ENCODE measurements around the gene TIMM13. TPM values are rescaled to one million over a fixed set of nuclear protein-coding genes. Genes with fewer than 3 reads are reported as not detected.

TIMM13 gene
- total and polyA plus RNA-seq, 10 of the 15 experiments (the other 5 are each of a cell fraction or from before 2014, with no cell fraction given), result 9.9 to 205 (median 63.6) TPM

GRCh38 chr19:2415973-2416319, 11.4 kb downstream of the TIMM13 start (continued):
- no peak for TF ChIP-seq EZH2 (IDR thresholded peaks at IDR 0.05; ENCODE audit: borderline replicate concordance, control insufficient read depth, low read depth, low read length)
- TF ChIP-seq TARDBP (IDR thresholded peaks at IDR 0.05; ENCODE audit: borderline replicate concordance), result no peak
- no peak for TF ChIP-seq PBX3 (IDR thresholded peaks at IDR 0.05; ENCODE audit: insufficient replicate concordance, low read depth, low read length)

- Histone ChIP-seq H3K27ac (ENCODE audit: control insufficient read depth, insufficient read depth) (no peak overlapping the region), H3K36me3 (ENCODE audit: control insufficient read depth in 2 of 2, insufficient read depth in 2 of 2, low read length in 1 of 2) (no peaks in the 10 kb centered on the region), H4K20me1 (ENCODE audit: control insufficient read depth, insufficient read depth) (no peaks in the 10 kb centered on the region), H3K27me3 (replicated peaks in 1 of 2; ENCODE audit: control insufficient read depth in 2 of 2, insufficient read depth in 2 of 2, low read length in 1 of 2) (no peaks in the 10 kb centered on the region), H3K9me3 (replicated peaks; ENCODE audit: control insufficient read depth, insufficient read depth, low read length) (no peaks in the 10 kb centered on the region), H2AFZ (ENCODE audit: control insufficient read depth, low read depth, low read length) (no peak overlapping the region), H3K79me2 (ENCODE audit: control insufficient read depth, insufficient read depth, low read length) (no peaks in the 10 kb centered on the region), H3K4me1 (ENCODE audit: control insufficient read depth, insufficient read depth, low read length) (no peaks in the 10 kb centered on the region), H3K4me3 (no peak overlapping the region), H3K4me2 (ENCODE audit: control insufficient read depth, insufficient read depth) (no peak overlapping the region), H3K9ac (ENCODE audit: control insufficient read depth, insufficient read depth, low read length) (no peak overlapping the region)
- intact Hi-C loops (cut with micrococcal nuclease; ENCODE audit: unreplicated experiment), result no loop called here
- ChIA-PET SMC1A (ENCODE audit: uncharacterized antibody, unreplicated experiment) (no interaction called here), CTCF (no interaction called here), POLR2A (no interaction called here), RAD21 (ENCODE audit: unreplicated experiment) (no interaction called here)
- DNase-seq (ENCODE audit: low read depth, low spot score), result no peak
- no TSS peak for BruUV-seq (replicated peaks)
- in situ Hi-C loops (cut with MboI), result no loop called here
- ATAC-seq, result no peak
- TF ChIP-seq POLR2A (IDR thresholded peaks at IDR 0.05; ENCODE audit: low read depth, low read length) (peak; percentile 20; the same call in 1 of the 2 replicates), HDAC2 (IDR thresholded peaks at IDR 0.05) (no peak)
- 96% methylated on average over 29 of the region's 29 CpGs for WGBS (ENCODE audit: insufficient coverage, insufficient replicate concordance, low lambda C conversion rate, missing lambda C conversion rate)
- no peak for FAIRE-seq
Observed at GRCh38 chr19:2415281-2415972, 12.0 kb downstream of the TIMM13 start.

GRCh38 chr19:2413629-2414028, 13.8 kb downstream of the TIMM13 start:
- Histone ChIP-seq H3K4me3 (no peak overlapping the region), H3K4me1 (ENCODE audit: control insufficient read depth, insufficient read depth, low read length) (no peaks in the 10 kb centered on the region), H3K27me3 (replicated peaks in 1 of 2; ENCODE audit: control insufficient read depth in 2 of 2, insufficient read depth in 2 of 2, low read length in 1 of 2) (no peaks in the 10 kb centered on the region), H3K4me2 (ENCODE audit: control insufficient read depth, insufficient read depth) (no peak overlapping the region), H4K20me1 (ENCODE audit: control insufficient read depth, insufficient read depth) (no peaks in the 10 kb centered on the region), H3K9me3 (replicated peaks; ENCODE audit: control insufficient read depth, insufficient read depth, low read length) (no peaks in the 10 kb centered on the region; the same call in 2 of the 3 replicates), H3K79me2 (ENCODE audit: control insufficient read depth, insufficient read depth, low read length) (no peaks in the 10 kb centered on the region), H3K9ac (ENCODE audit: control insufficient read depth, insufficient read depth, low read length) (no peak overlapping the region), H2AFZ (ENCODE audit: control insufficient read depth, low read depth, low read length) (no peak overlapping the region), H3K27ac (ENCODE audit: control insufficient read depth, insufficient read depth) (no peak overlapping the region), H3K36me3 (ENCODE audit: control insufficient read depth in 2 of 2, insufficient read depth in 2 of 2, low read length in 1 of 2) (no peaks in the 10 kb centered on the region)
- DNase-seq (ENCODE audit: low read depth, low spot score) (no peak), FAIRE-seq (no peak), ATAC-seq (no peak)
- no TSS peak for BruUV-seq (replicated peaks)
- in situ Hi-C loops (cut with MboI) (no loop called here), intact Hi-C loops (cut with micrococcal nuclease; ENCODE audit: unreplicated experiment) (no loop called here)
- ChIA-PET CTCF (no interaction called here), SMC1A (ENCODE audit: uncharacterized antibody, unreplicated experiment) (no interaction called here), POLR2A (no interaction called here), RAD21 (ENCODE audit: unreplicated experiment) (no interaction called here)
- WGBS (ENCODE audit: insufficient coverage, insufficient replicate concordance, low lambda C conversion rate, missing lambda C conversion rate), result 88% methylated on average over 13 of the region's 16 CpGs
- TF ChIP-seq POLR2A (IDR thresholded peaks at IDR 0.05; ENCODE audit: low read depth, low read length) (0 out of 2 replicates have a peak, but pooled peaks have one; percentile 52), GABPA (IDR thresholded peaks at IDR 0.05; ENCODE audit: low read depth) (no peak), MYC (IDR thresholded peaks at IDR 0.05; ENCODE audit: insufficient read depth, insufficient read length, insufficient replicate concordance, low read length, severe bottlenecking) (no peak), BCL3 (IDR thresholded peaks at IDR 0.05; ENCODE audit: borderline replicate concordance, insufficient read depth, low read depth, low read length, poor library complexity, severe bottlenecking) (peak; percentile 36)
